ENCODE data around the gene UST.

DNA sequence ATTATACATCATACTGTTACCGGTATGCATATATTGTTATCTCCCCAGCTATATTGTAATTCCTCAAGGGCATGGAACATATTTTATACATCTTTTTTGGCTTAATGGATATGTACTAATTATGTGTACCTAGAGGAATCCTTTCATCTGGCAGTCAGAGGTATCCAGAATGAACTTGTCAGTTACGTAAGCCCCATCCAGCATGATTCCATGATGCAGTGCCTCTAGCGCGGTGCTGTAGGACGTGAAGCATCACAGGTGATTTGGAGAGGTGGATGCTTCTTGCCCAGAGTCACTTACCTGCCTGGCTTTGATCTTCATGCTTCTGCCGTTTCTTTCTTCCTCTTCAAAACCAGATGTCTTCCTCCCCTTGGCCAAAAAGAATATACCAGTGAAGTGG is 159.1 kb downstream of the UST start:
- TF ChIP-seq POLR2A (IDR thresholded peaks at IDR 0.05; ENCODE audit: borderline replicate concordance, extremely low read depth, insufficient read depth, insufficient read length): no peak
- TF ChIP-seq POLR2AphosphoS5 (IDR thresholded peaks at IDR 0.05; ENCODE audit: low read depth, low read length): no peak
- TF ChIP-seq, protein P1, sequence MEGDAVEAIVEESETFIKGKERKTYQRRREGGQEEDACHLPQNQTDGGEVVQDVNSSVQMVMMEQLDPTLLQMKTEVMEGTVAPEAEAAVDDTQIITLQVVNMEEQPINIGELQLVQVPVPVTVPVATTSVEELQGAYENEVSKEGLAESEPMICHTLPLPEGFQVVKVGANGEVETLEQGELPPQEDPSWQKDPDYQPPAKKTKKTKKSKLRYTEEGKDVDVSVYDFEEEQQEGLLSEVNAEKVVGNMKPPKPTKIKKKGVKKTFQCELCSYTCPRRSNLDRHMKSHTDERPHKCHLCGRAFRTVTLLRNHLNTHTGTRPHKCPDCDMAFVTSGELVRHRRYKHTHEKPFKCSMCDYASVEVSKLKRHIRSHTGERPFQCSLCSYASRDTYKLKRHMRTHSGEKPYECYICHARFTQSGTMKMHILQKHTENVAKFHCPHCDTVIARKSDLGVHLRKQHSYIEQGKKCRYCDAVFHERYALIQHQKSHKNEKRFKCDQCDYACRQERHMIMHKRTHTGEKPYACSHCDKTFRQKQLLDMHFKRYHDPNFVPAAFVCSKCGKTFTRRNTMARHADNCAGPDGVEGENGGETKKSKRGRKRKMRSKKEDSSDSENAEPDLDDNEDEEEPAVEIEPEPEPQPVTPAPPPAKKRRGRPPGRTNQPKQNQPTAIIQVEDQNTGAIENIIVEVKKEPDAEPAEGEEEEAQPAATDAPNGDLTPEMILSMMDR (IDR thresholded peaks at IDR 0.05 in 2 of 3, conservative IDR thresholded peaks at IDR 0.05 in 1 of 3; ENCODE audit: borderline replicate concordance in 1 of 3, insufficient read depth in 1 of 3, low read depth in 2 of 3, low read length in 2 of 3): no peak
